ENCODE data around the gene NTM.

GRCh38 chr11:132094598-132094997, 724.2 kb downstream of the NTM start:
- TF ChIP-seq JUN (IDR thresholded peaks at IDR 0.05; ENCODE audit: borderline replicate concordance, insufficient read depth, insufficient read length, low read depth) (no peak), POLR2AphosphoS5 (IDR thresholded peaks at IDR 0.05; ENCODE audit: insufficient read depth, low read depth, low read length) (no peak), CTCF (IDR thresholded peaks at IDR 0.05; ENCODE audit: extremely low read depth in 1 of 2, insufficient read depth in 1 of 2, low read depth in 1 of 2, low read length in 2 of 2) (no peak), EZH2 (IDR thresholded peaks at IDR 0.05; ENCODE audit: borderline replicate concordance, low read depth, low read length, severe bottlenecking) (no peak), MAX (IDR thresholded peaks at IDR 0.05; ENCODE audit: insufficient read depth, insufficient read length) (no peak), FOS (IDR thresholded peaks at IDR 0.05; ENCODE audit: borderline replicate concordance, insufficient read depth, low read length) (no peak), POLR2A (IDR thresholded peaks at IDR 0.05; ENCODE audit: low read depth, low read length) (no peak), MYC (IDR thresholded peaks at IDR 0.05; ENCODE audit: low read depth, low read length) (no peak), GATA2 (IDR thresholded peaks at IDR 0.05; ENCODE audit: insufficient read depth, insufficient read length, low read depth, low read length) (no peak)

Measured in endothelial cell of umbilical vein (primary cell).